MG63 (cell line): ENCODE results near the gene UTRN. TPM values are rescaled to one million over a fixed set of nuclear protein-coding genes. Genes with fewer than 3 reads are reported as not detected.

ENCODE experiments used
- DNase-seq: peaks from one replicate; pipeline ENCODE4 v3.0.0-alpha.2; 2020
- H3K27me3 ChIP-seq: fragments of 250-450 bp; sonication (Bioruptor Pico); 2 replicates; pipeline ENCODE4 v1.5.1; 2020; ENCODE audit warnings: mild to moderate bottlenecking, moderate library complexity
- H3K36me3 ChIP-seq: fragments of 250-450 bp; sonication (Bioruptor Pico); 2 replicates; pipeline ENCODE4 v1.5.1; 2020; ENCODE audit warnings: mild to moderate bottlenecking, moderate library complexity
- H3K4me3 ChIP-seq: fragments of 250-450 bp; sonication (Bioruptor Pico); 2 replicates; pipeline ENCODE4 v1.5.1; 2020; ENCODE audit warnings: mild to moderate bottlenecking, moderate library complexity
- H3K9me3 ChIP-seq: fragments of 250-450 bp; sonication (Bioruptor Pico); 2 replicates; pipeline ENCODE4 v1.5.1; 2020; ENCODE audit warnings: mild to moderate bottlenecking, moderate library complexity
- total RNA-seq: library from RNA; depleted of rRNA; stranded (reverse); fragments of >200 nt; shearing (Covaris generic); gene quantifications from 2 replicates; pipeline ENCODE4 v1.2.3, GENCODE V29; 2014; ENCODE audit warnings: low replicate concordance; rRNA removed

Gene UTRN
- 16.5 and 32.7 TPM in 2 replicates for total RNA-seq

- peak within 1 kb of the TSS; percentile 84 for H3K4me3 ChIP-seq
- H3K9me3 ChIP-seq = no peaks in the 10 kb centered on the region
- H3K27me3 ChIP-seq = no peaks in the 10 kb centered on the region
- H3K36me3 ChIP-seq = no peaks in the 10 kb centered on the region
- DNase-seq = peak; percentile 87
Observed at GRCh38 chr6:144284783-144285547, at the start of gene UTRN. Gene UTRN (plus strand): TSS chr6:144285335. CDS start chr6:144291829, 6,494 bp downstream.

- DNase-seq = no peak
- Histone ChIP-seq H3K36me3 (no peaks in the 10 kb centered on the region), H3K27me3 (no peaks in the 10 kb centered on the region; the same call in 1 of the 2 replicates), H3K4me3 (no peak overlapping the region), H3K9me3 (peaks cover 7% of the 10 kb centered on the region; the same call in 1 of the 2 replicates)
Observed at GRCh38 chr6:144244688-144245087, 40.4 kb upstream of the UTRN start.

GRCh38 chr6:144246988-144247387, 38.1 kb upstream of the UTRN start:
- Histone ChIP-seq H3K9me3 (peaks cover 7% of the 10 kb centered on the region; the same call in 1 of the 2 replicates), H3K27me3 (no peaks in the 10 kb centered on the region), H3K36me3 (no peaks in the 10 kb centered on the region), H3K4me3 (no peak overlapping the region)
- no peak for DNase-seq

GRCh38 chr6:144248003-144248402, 37.1 kb upstream of the UTRN start:
- no peak for DNase-seq
- no peak overlapping the region for H3K4me3 ChIP-seq
- H3K27me3 ChIP-seq = no peaks in the 10 kb centered on the region
- H3K36me3 ChIP-seq = no peaks in the 10 kb centered on the region
- H3K9me3 ChIP-seq = peaks cover 7% of the 10 kb centered on the region; the same call in 1 of the 2 replicates

GRCh38 chr6:144248476-144249301, 36.4 kb upstream of the UTRN start:
- H3K4me3 ChIP-seq = no peak overlapping the region
- no peak for DNase-seq
- H3K36me3 ChIP-seq = no peaks in the 10 kb centered on the region
- H3K9me3 ChIP-seq = peaks cover 7% of the 10 kb centered on the region; the same call in 1 of the 2 replicates
- H3K27me3 ChIP-seq = no peaks in the 10 kb centered on the region

DNA sequence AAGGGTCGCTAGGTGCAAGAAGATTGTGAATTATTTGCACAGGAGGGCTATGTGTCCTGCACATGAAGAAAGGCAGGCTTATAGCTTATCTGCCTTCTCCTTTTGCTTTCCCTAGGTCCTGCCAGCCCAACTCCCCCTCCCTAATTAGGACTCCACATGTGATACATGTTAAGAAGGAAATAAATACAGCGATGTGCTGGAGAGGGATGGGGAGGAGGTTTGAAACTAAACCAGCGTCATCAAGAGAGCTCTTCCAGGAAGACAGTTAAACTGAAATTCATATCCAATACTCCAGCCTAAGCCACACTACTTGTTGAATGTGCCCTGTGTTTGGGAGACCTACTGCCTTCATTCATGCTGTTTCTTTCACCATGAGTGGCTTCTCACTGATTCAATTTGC, 34.9 kb upstream of the UTRN start:
- no peaks in the 10 kb centered on the region for H3K27me3 ChIP-seq
- no peaks in the 10 kb centered on the region for H3K36me3 ChIP-seq
- peaks cover 7% of the 10 kb centered on the region; the same call in 1 of the 2 replicates for H3K9me3 ChIP-seq
- no peak for DNase-seq
- no peak overlapping the region for H3K4me3 ChIP-seq

GRCh38 chr6:144252259-144252658, 32.9 kb upstream of the UTRN start:
- Histone ChIP-seq H3K9me3 (no peaks in the 10 kb centered on the region), H3K36me3 (no peaks in the 10 kb centered on the region), H3K27me3 (no peaks in the 10 kb centered on the region), H3K4me3 (no peak overlapping the region)
- DNase-seq = no peak

- H3K9me3 ChIP-seq = no peaks in the 10 kb centered on the region
- DNase-seq = no peak
- no peak overlapping the region for H3K4me3 ChIP-seq
- H3K36me3 ChIP-seq = no peaks in the 10 kb centered on the region
- H3K27me3 ChIP-seq = no peaks in the 10 kb centered on the region
Observed at GRCh38 chr6:144259986-144260385, 25.1 kb upstream of the UTRN start.

- no peaks in the 10 kb centered on the region for H3K27me3 ChIP-seq
- no peaks in the 10 kb centered on the region for H3K9me3 ChIP-seq
- no peaks in the 10 kb centered on the region for H3K36me3 ChIP-seq
- no peak for DNase-seq
- H3K4me3 ChIP-seq = no peak overlapping the region
Observed at GRCh38 chr6:144262470-144263369, 22.4 kb upstream of the UTRN start.

GRCh38 chr6:144263786-144264185, 21.3 kb upstream of the UTRN start:
- Histone ChIP-seq H3K9me3 (no peaks in the 10 kb centered on the region), H3K27me3 (no peaks in the 10 kb centered on the region), H3K4me3 (no peak overlapping the region), H3K36me3 (no peaks in the 10 kb centered on the region)
- no peak for DNase-seq

DNA sequence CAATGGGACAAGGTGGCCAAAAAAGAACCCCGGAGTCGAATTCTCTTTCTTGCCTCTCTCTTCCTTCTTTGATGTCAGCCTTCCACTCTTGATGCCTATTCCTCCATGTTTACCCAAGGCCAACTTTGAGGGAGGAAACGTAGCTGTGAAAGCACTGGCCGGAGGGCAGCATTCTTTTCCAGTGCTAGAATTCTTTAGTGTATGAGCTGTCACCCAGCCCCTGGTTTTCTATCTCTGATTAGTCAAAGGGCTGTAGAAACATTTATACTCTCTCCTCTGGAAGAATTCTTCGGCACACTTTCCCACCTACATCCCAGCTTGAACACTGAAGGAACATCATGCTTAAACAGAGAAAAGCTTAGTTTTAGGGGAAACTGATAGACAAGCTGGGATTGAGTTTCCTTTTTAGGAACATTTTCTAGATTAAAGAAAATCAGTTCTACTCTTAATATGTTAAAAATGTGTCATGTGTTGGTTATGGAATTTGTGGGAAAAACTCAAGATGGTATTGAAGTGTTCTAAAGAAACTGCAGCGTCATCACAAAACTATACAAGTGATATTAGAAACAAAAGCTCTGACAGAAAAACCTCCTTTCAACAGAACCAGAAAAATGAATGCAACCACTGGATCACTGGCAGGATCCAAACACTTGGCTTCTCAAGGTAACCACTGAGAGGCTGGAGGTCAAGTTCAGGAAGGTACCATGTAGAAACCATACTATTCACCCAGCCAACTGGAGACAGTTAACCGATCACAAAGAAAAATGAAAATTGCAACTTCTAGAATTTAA, 20.7 kb upstream of the UTRN start:
- H3K4me3 ChIP-seq = no peak overlapping the region
- no peaks in the 10 kb centered on the region for H3K36me3 ChIP-seq
- H3K27me3 ChIP-seq = no peaks in the 10 kb centered on the region
- H3K9me3 ChIP-seq = no peaks in the 10 kb centered on the region
- peak; percentile 85 for DNase-seq

GRCh38 chr6:144265061-144265357, 20.1 kb upstream of the UTRN start:
- no peak overlapping the region for H3K4me3 ChIP-seq
- no peak for DNase-seq
- H3K36me3 ChIP-seq = no peaks in the 10 kb centered on the region
- H3K27me3 ChIP-seq = no peaks in the 10 kb centered on the region
- H3K9me3 ChIP-seq = no peaks in the 10 kb centered on the region

GRCh38 chr6:144265390-144265789, 19.7 kb upstream of the UTRN start:
- H3K4me3 ChIP-seq = no peak overlapping the region
- H3K36me3 ChIP-seq = no peaks in the 10 kb centered on the region
- peak; percentile 52 for DNase-seq
- no peaks in the 10 kb centered on the region for H3K9me3 ChIP-seq
- no peaks in the 10 kb centered on the region for H3K27me3 ChIP-seq

GRCh38 chr6:144266091-144266649, 19.0 kb upstream of the UTRN start:
- no peaks in the 10 kb centered on the region for H3K27me3 ChIP-seq
- no peaks in the 10 kb centered on the region for H3K36me3 ChIP-seq
- DNase-seq = peak; percentile 82
- H3K9me3 ChIP-seq = no peaks in the 10 kb centered on the region
- no peak overlapping the region for H3K4me3 ChIP-seq

GRCh38 chr6:144268794-144269349, 16.3 kb upstream of the UTRN start:
- no peak for DNase-seq
- no peak overlapping the region for H3K4me3 ChIP-seq
- no peaks in the 10 kb centered on the region for H3K27me3 ChIP-seq
- H3K36me3 ChIP-seq = no peaks in the 10 kb centered on the region
- H3K9me3 ChIP-seq = no peaks in the 10 kb centered on the region
